H1 (cell line): ENCODE results near the gene JAG2. TPM values are rescaled to one million over a fixed set of nuclear protein-coding genes. Genes with fewer than 3 reads are reported as not detected.

Source experiments
- CTCF ChIA-PET: fragments of 300-600 bp; sonication (Branson Sonifier 250); formaldehyde crosslinking; loops from one replicate; lab custom pipeline; 2021; ENCODE audit not compliant: partially characterized antibody; lab: Charles Lee
- POLR2A ChIA-PET: fragments of 300-600 bp; sonication (Branson Sonifier 250); formaldehyde crosslinking; loops from one replicate; lab custom pipeline; 2021; ENCODE audit warnings: inconsistent platforms; ENCODE audit not compliant: partially characterized antibody; lab: Charles Lee
- DNase-seq, 2 experiments: peaks; one replicate each; pipeline versions ENCODE4 v3.0.0 to v3.0.0-alpha.2; 2010 to 2022; ENCODE audit warnings: low spot score in 2 of 2, low read depth in 1 of 2, mixed read lengths in 1 of 2
- FAIRE-seq: peaks from 2 replicates; lab custom pipeline; 2011; peaks lifted over from hg19 to GRCh38; lab: Jason Lieb, UNC
- H2AFZ ChIP-seq: 2 replicates; pipeline ENCODE4 v1.8.1; 2012; ENCODE audit warnings: low read length, inconsistent platforms
- H2AK5ac ChIP-seq: 2 replicates; pipeline ENCODE4 v1.6.1; 2013; ENCODE audit warnings: low read depth, low read length
- H2BK120ac ChIP-seq: replicated peaks from 2 replicates; pipeline ENCODE3; 2013; ENCODE audit warnings: low read depth, low read length, inconsistent platforms
- H2BK12ac ChIP-seq: 2 replicates; pipeline ENCODE4 v1.6.1; 2013; ENCODE audit warnings: low read depth, low read length
- H2BK15ac ChIP-seq: 2 replicates; pipeline ENCODE4 v1.6.1; 2013; ENCODE audit warnings: low read length
- H2BK20ac ChIP-seq: 2 replicates; pipeline ENCODE4 v1.6.1; 2013; ENCODE audit warnings: low read length
- H2BK5ac ChIP-seq: 2 replicates; pipeline ENCODE4 v1.6.1; 2013; ENCODE audit warnings: low read depth, low read length
- H3K14ac ChIP-seq: 2 replicates; pipeline ENCODE4 v1.6.1; 2013; ENCODE audit warnings: inconsistent platforms; ENCODE audit not compliant: insufficient read length
- H3K18ac ChIP-seq: 2 replicates; pipeline ENCODE4 v1.6.1; 2013; ENCODE audit warnings: low read length; ENCODE audit errors: extremely low read depth
- H3K23ac ChIP-seq: 2 replicates; pipeline ENCODE4 v1.6.1; 2013; ENCODE audit warnings: inconsistent platforms; ENCODE audit not compliant: insufficient read length
- H3K23me2 ChIP-seq: 2 replicates; pipeline ENCODE4 v1.6.1; 2013; ENCODE audit warnings: low read depth, low read length
- H3K27ac ChIP-seq: 2 replicates; pipeline ENCODE4 v1.6.1; 2011; ENCODE audit warnings: low read depth, low read length, inconsistent platforms
- H3K27me3 ChIP-seq, 4 experiments: replicated peaks in 1 of 4; 1 replicate in 1 of 4; 2 replicates in 3 of 4; pipeline versions ENCODE4 v1.6.1 to v1.8.1; 2011 to 2013; ENCODE audit warnings: low read length in 3 of 4, mild to moderate bottlenecking in 3 of 4, inconsistent platforms in 2 of 4, mixed read lengths in 2 of 4, moderate library complexity in 1 of 4; ENCODE audit not compliant: control insufficient read depth in 3 of 4, insufficient read depth in 3 of 4; ENCODE audit errors: extremely low read depth in 1 of 4
- H3K36me3 ChIP-seq, 4 experiments: 2 replicates each; pipeline versions ENCODE4 v1.6.1 to v1.8.1; 2011 to 2013; ENCODE audit warnings: mild to moderate bottlenecking in 4 of 4, low read length in 3 of 4, moderate library complexity in 2 of 4, control low read depth in 1 of 4, inconsistent platforms in 1 of 4; ENCODE audit not compliant: insufficient read depth in 4 of 4, control insufficient read depth in 2 of 4
- H3K4ac ChIP-seq: replicated peaks from 2 replicates; pipeline ENCODE3; 2013; ENCODE audit warnings: low read length, low read depth, mixed read lengths, inconsistent platforms; ENCODE audit not compliant: insufficient read length
- H3K4me1 ChIP-seq, 4 experiments: replicated peaks in 1 of 4; 1 replicate in 1 of 4; 2 replicates in 3 of 4; pipeline versions ENCODE4 v1.6.1 to v1.8.1; 2011 to 2013; ENCODE audit warnings: low read length in 3 of 4, inconsistent platforms in 2 of 4, mixed read lengths in 1 of 4; ENCODE audit not compliant: insufficient read depth in 4 of 4, control insufficient read depth in 3 of 4
- H3K4me2 ChIP-seq, 2 experiments: 2 replicates each; pipeline versions ENCODE4 v1.6.1 to v1.8.1; 2011 to 2013; ENCODE audit warnings: low read depth in 2 of 2, low read length in 2 of 2, control low read depth in 1 of 2, inconsistent platforms in 1 of 2, mild to moderate bottlenecking in 1 of 2; ENCODE audit not compliant: insufficient read depth in 1 of 2
- H3K4me3 ChIP-seq, 4 experiments: fragments of 200-600, 300-600 bp in 1 of 4; sonication (generic), shearing (Covaris generic), sonication (Bioruptor Twin) in 1 of 4; 2 replicates each; pipeline versions ENCODE4 v1.5.1 to v1.8.1; 2011 to 2016; ENCODE audit warnings: low read length in 4 of 4, low read depth in 3 of 4, control low read depth in 2 of 4, inconsistent platforms in 2 of 4, mild to moderate bottlenecking in 2 of 4, mixed read lengths in 1 of 4, moderate library complexity in 1 of 4; ENCODE audit not compliant: insufficient read depth in 2 of 4; ENCODE audit errors: extremely low read depth in 1 of 4
- H3K56ac ChIP-seq: replicated peaks from 2 replicates; pipeline ENCODE3; 2013; ENCODE audit warnings: low read depth, mild to moderate bottlenecking, mixed read lengths, low read length, inconsistent platforms; ENCODE audit not compliant: insufficient read length
- H3K79me1 ChIP-seq: 2 replicates; pipeline ENCODE4 v1.6.1; 2013; ENCODE audit warnings: low read depth, low read length, control low read depth
- H3K79me2 ChIP-seq, 2 experiments: 2 replicates each; pipeline versions ENCODE4 v1.6.1 to v1.8.1; 2012 to 2013; ENCODE audit warnings: low read length in 2 of 2, mild to moderate bottlenecking in 2 of 2, inconsistent platforms in 1 of 2; ENCODE audit not compliant: insufficient read depth in 2 of 2, control insufficient read depth in 1 of 2
- H3K9ac ChIP-seq, 4 experiments: replicated peaks in 1 of 4; 1 replicate in 1 of 4; 2 replicates in 3 of 4; pipeline versions ENCODE4 v1.6.1 to v1.8.1; 2011 to 2013; ENCODE audit warnings: low read depth in 3 of 4, low read length in 3 of 4, control low read depth in 2 of 4, mild to moderate bottlenecking in 2 of 4, moderate library complexity in 2 of 4, inconsistent platforms in 1 of 4; ENCODE audit errors: extremely low read depth in 1 of 4
- H3K9me3 ChIP-seq, 2 experiments: 2 replicates each; pipeline versions ENCODE4 v1.6.1 to v1.8.1; 2012 to 2013; ENCODE audit warnings: mild to moderate bottlenecking in 2 of 2, moderate library complexity in 2 of 2, control low read depth in 1 of 2, inconsistent platforms in 1 of 2, low read depth in 1 of 2, low read length in 1 of 2, mixed read lengths in 1 of 2; ENCODE audit not compliant: insufficient read depth in 2 of 2
- H4K20me1 ChIP-seq, 2 experiments: replicated peaks in 1 of 2; 2 replicates each; pipeline versions ENCODE3 to v1.8.1; 2011 to 2013; ENCODE audit warnings: inconsistent platforms in 2 of 2, low read length in 2 of 2, mild to moderate bottlenecking in 1 of 2; ENCODE audit not compliant: insufficient read depth in 2 of 2, control insufficient read depth in 1 of 2
- H4K5ac ChIP-seq: 2 replicates; pipeline ENCODE4 v1.6.1; 2013; ENCODE audit warnings: low read length, low read depth, mixed read lengths, inconsistent platforms; ENCODE audit not compliant: insufficient read length
- H4K8ac ChIP-seq: 2 replicates; pipeline ENCODE4 v1.8.0; 2013; ENCODE audit warnings: mild to moderate bottlenecking, moderate library complexity, low read length, inconsistent platforms; ENCODE audit not compliant: insufficient read depth; ENCODE audit errors: extremely low read depth
- H4K91ac ChIP-seq: replicated peaks from 2 replicates; pipeline ENCODE3; 2013; ENCODE audit warnings: low read length, mixed read lengths, inconsistent platforms; ENCODE audit not compliant: insufficient read length
- BCL11A ChIP-seq, 2 experiments: IDR thresholded peaks; one replicate each; pipeline ENCODE4 v1.6.1; 2011; ENCODE audit warnings: low read depth in 2 of 2, low read length in 2 of 2, mild to moderate bottlenecking in 2 of 2
- CBX5 ChIP-seq: fragments of 300-800, 300-1000 bp; sonication (generic); IDR thresholded peaks from 2 replicates; pipeline ENCODE4 v1.7.1; 2016; ENCODE audit warnings: antibody characterized with exemption, low read length, low read depth
- GABPA ChIP-seq: IDR thresholded peaks from 2 replicates; pipeline ENCODE4 v1.6.1; 2011; ENCODE audit warnings: mild to moderate bottlenecking, low read length, moderate library complexity, borderline replicate concordance; ENCODE audit not compliant: insufficient read depth
- HDAC6 ChIP-seq: IDR thresholded peaks from one replicate; pipeline ENCODE4 v1.7.1; 2012; ENCODE audit warnings: low read depth, mild to moderate bottlenecking, inconsistent platforms, low read length, moderate library complexity
- JUN ChIP-seq: IDR thresholded peaks from 2 replicates; pipeline ENCODE4 v1.6.1; 2011; ENCODE audit warnings: low read depth, mild to moderate bottlenecking, improper control_type of control experiment, low read length
- POLR2AphosphoS5 ChIP-seq: IDR thresholded peaks from 2 replicates; pipeline ENCODE4 v1.6.1; 2011; ENCODE audit warnings: low read depth, low read length
- POU5F1 ChIP-seq: IDR thresholded peaks from 2 replicates; pipeline ENCODE4 v1.6.1; 2011; ENCODE audit warnings: low read depth, mild to moderate bottlenecking, low read length, moderate library complexity
- SRF ChIP-seq: IDR thresholded peaks from 2 replicates; pipeline ENCODE4 v1.6.1; 2011; ENCODE audit warnings: mild to moderate bottlenecking, low read depth, low read length, moderate library complexity
- TAF7 ChIP-seq: optimal IDR thresholded peaks from 2 replicates; pipeline ENCODE3; 2011; ENCODE audit warnings: low read depth, mild to moderate bottlenecking, inconsistent platforms, low read length, moderate library complexity, borderline replicate concordance
- YY1 ChIP-seq: IDR thresholded peaks from 2 replicates; pipeline ENCODE4 v1.6.1; 2011; ENCODE audit warnings: low read depth, mild to moderate bottlenecking, low read length
- WGBS, 2 experiments: shearing (Covaris generic) in 1 of 2; methylation state at CpG; one replicate each; pipeline versions ENCODE4 v1.1.6 to v1.1.7; 2013 to 2015; ENCODE audit warnings: low lambda C conversion rate in 2 of 2, mixed read lengths in 2 of 2, inconsistent platforms in 1 of 2, low coverage in 1 of 2, missing lambda C conversion rate in 1 of 2; ENCODE audit not compliant: insufficient replicate concordance in 2 of 2, insufficient coverage in 1 of 2, insufficient read length in 1 of 2; ENCODE audit errors: extremely low coverage in 1 of 2, missing lambda C conversion rate in 1 of 2; 5-methylcytosine and 5-hydroxymethylcytosine counted together
- polyA plus RNA-seq, 7 experiments: library from polyadenylated mRNA; depleted of rRNA in 3 of 7; stranded (reverse) in 5 of 7; unstranded in 2 of 7; fragments of >200 nt in 5 of 7; fragments of 200-250 nt in 2 of 7; gene quantifications; 1 replicate in 5 of 7; 2 replicates in 1 of 7; 4 replicates in 1 of 7; pipeline versions ENCODE4 v1.2.1 to v1.2.3, GENCODE V29; 2011 to 2013; ENCODE audit warnings: missing spikeins in 2 of 7, mixed read lengths in 2 of 7
- total RNA-seq: library from RNA; stranded (reverse); fragmentation: NEBNext Ultra II Directional; extraction: Animal tissue kit (Norgen Biotek cat#: 25700); gene quantifications from 2 replicates; pipeline ENCODE4 v1.2.1, GENCODE V29; 2021
- TF ChIP-seq, protein P1 (sequence below): IDR thresholded peaks from 2 replicates; pipeline ENCODE4 v1.6.1; 2012; ENCODE audit warnings: low read length, inconsistent platforms
- TF ChIP-seq, protein P2 (sequence below): IDR thresholded peaks from 2 replicates; pipeline ENCODE4 v1.6.1; 2011; ENCODE audit warnings: low read length, improper control_type of control experiment

JAG2 gene
- total and polyA plus RNA-seq, 2 of the 8 experiments (the other 6 are each of a cell fraction or from before 2014, with no cell fraction given), result 2.8 to 6.2 TPM

DNA sequence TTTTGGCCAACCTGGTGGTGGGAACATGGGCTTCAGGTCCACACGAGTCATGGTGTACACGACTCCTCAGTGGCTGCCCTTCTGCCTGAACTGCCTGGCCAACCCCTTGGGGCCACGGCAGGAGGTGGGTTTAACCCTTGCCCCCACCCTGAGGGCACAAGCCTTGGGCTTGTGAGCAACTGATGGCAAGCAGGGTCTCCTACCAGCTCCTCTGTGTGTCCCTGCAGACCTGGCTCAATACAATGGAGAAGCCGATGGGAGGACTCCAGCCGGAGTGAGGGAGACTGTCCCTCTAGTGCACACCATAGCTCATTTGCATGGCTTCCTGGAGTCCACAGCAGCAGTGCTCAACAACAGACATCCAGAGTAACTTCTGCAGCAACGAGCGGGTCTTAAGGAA lies 28.0 kb downstream of the JAG2 start:
- H3K9ac ChIP-seq, result no peak overlapping the region
- H4K5ac ChIP-seq, result no peak overlapping the region
- no peak overlapping the region for H3K14ac ChIP-seq
- no peak overlapping the region for H2BK12ac ChIP-seq
- no peak overlapping the region for H3K4ac ChIP-seq
- no peak overlapping the region for H3K23ac ChIP-seq
- H3K4me1 ChIP-seq, result peaks cover 0 to 9% (median 0%) of the 10 kb centered on the region in 4 experiments; a peak in 3 of 7 replicates
- ChIA-PET CTCF (no interaction called here), POLR2A (no interaction called here)
- FAIRE-seq, result no peak
- H3K36me3 ChIP-seq, result peaks cover 0 to 4% (median 0%) of the 10 kb centered on the region in 4 experiments; a peak in 2 of 8 replicates
- H3K4me3 ChIP-seq, result no peak overlapping the region
- peaks cover 5 to 16% of the 10 kb centered on the region in 2 experiments for H3K9me3 ChIP-seq
- no peaks in the 10 kb centered on the region for H3K27me3 ChIP-seq
- H4K91ac ChIP-seq, result no peak overlapping the region
- no peak overlapping the region for H2BK5ac ChIP-seq
- no peaks in the 10 kb centered on the region for H3K79me2 ChIP-seq
- H2AK5ac ChIP-seq, result no peak overlapping the region
- no peak overlapping the region for H4K8ac ChIP-seq
- H2BK20ac ChIP-seq, result no peak overlapping the region
- H3K79me1 ChIP-seq, result no peaks in the 10 kb centered on the region
- no peak overlapping the region for H2BK15ac ChIP-seq
- H3K23me2 ChIP-seq, result no peaks in the 10 kb centered on the region
- peaks cover 0 to 2% of the 10 kb centered on the region in 2 experiments for H4K20me1 ChIP-seq
- H2BK120ac ChIP-seq, result no peak overlapping the region
- H3K56ac ChIP-seq, result no peak overlapping the region
- WGBS, 2 experiments, result 94% methylated on average over 7 of the region's 7 CpGs; no CpG with 5 or more reads in 1 of the 2 experiments
- H3K27ac ChIP-seq, result no peak overlapping the region
- no peak for DNase-seq
- H2AFZ ChIP-seq, result no peak overlapping the region
- no peak overlapping the region for H3K4me2 ChIP-seq
- H3K18ac ChIP-seq, result no peak overlapping the region
- TF ChIP-seq POLR2AphosphoS5 (no peak), HDAC6 (no peak), BCL11A (IDR thresholded peaks at IDR 0.05; ENCODE audit: low read depth in 2 of 2, low read length in 2 of 2) (no peak), POU5F1 (no peak), YY1 (no peak), JUN (no peak), SRF (no peak), CBX5 (no peak), GABPA (no peak), TAF7 (no peak)
- TF ChIP-seq, protein P1, sequence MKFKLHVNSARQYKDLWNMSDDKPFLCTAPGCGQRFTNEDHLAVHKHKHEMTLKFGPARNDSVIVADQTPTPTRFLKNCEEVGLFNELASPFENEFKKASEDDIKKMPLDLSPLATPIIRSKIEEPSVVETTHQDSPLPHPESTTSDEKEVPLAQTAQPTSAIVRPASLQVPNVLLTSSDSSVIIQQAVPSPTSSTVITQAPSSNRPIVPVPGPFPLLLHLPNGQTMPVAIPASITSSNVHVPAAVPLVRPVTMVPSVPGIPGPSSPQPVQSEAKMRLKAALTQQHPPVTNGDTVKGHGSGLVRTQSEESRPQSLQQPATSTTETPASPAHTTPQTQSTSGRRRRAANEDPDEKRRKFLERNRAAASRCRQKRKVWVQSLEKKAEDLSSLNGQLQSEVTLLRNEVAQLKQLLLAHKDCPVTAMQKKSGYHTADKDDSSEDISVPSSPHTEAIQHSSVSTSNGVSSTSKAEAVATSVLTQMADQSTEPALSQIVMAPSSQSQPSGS, result no peak
- TF ChIP-seq, protein P2, sequence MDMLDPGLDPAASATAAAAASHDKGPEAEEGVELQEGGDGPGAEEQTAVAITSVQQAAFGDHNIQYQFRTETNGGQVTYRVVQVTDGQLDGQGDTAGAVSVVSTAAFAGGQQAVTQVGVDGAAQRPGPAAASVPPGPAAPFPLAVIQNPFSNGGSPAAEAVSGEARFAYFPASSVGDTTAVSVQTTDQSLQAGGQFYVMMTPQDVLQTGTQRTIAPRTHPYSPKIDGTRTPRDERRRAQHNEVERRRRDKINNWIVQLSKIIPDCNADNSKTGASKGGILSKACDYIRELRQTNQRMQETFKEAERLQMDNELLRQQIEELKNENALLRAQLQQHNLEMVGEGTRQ, result no peak
